Measurements from ENCODE around the gene PDE6H.

- no peak for TF ChIP-seq CTCF (IDR thresholded peaks at IDR 0.05; ENCODE audit: extremely low read depth in 1 of 2, insufficient read depth in 1 of 2, low read depth in 1 of 2, low read length in 2 of 2)
- TF ChIP-seq MAX (IDR thresholded peaks at IDR 0.05; ENCODE audit: insufficient read depth, insufficient read length): no peak
- no peak for TF ChIP-seq POLR2A (IDR thresholded peaks at IDR 0.05; ENCODE audit: low read depth, low read length)
- TF ChIP-seq POLR2AphosphoS5 (IDR thresholded peaks at IDR 0.05; ENCODE audit: insufficient read depth, low read depth, low read length): no peak
- no peak for TF ChIP-seq EZH2 (IDR thresholded peaks at IDR 0.05; ENCODE audit: borderline replicate concordance, low read depth, low read length, severe bottlenecking)
- TF ChIP-seq FOS (IDR thresholded peaks at IDR 0.05; ENCODE audit: borderline replicate concordance, insufficient read depth, low read length): no peak
- TF ChIP-seq MYC (IDR thresholded peaks at IDR 0.05; ENCODE audit: low read depth, low read length): no peak
Measured at GRCh38 chr12:14937014-14937413, 35.8 kb upstream of the PDE6H start.
